Astrocyte (in vitro differentiated cells and primary cell): ENCODE measurements around the gene P4HA2. TPM values are rescaled to one million over a fixed set of nuclear protein-coding genes. Genes with fewer than 3 reads are reported as not detected.

Experiments
- DNase-seq: peaks from one replicate; pipeline ENCODE4 v3.0.0-alpha.2; 2010; ENCODE audit warnings: low read depth
- FAIRE-seq: peaks from 2 replicates; lab custom pipeline; 2011; peaks lifted over from hg19 to GRCh38; lab: Jason Lieb, UNC
- H2AFZ ChIP-seq: 2 replicates; pipeline ENCODE4 v1.6.0; 2012; ENCODE audit warnings: low read depth, low read length, inconsistent platforms
- H3K27ac ChIP-seq: 2 replicates; pipeline ENCODE4 v1.5.1; 2011; ENCODE audit warnings: low read depth, low read length, inconsistent platforms
- H3K27me3 ChIP-seq: 2 replicates; pipeline ENCODE4 v1.6.0; 2011; ENCODE audit warnings: low read length, inconsistent platforms; ENCODE audit not compliant: insufficient read depth
- H3K36me3 ChIP-seq: 2 replicates; pipeline ENCODE4 v1.5.1; 2011; ENCODE audit warnings: low read length, inconsistent platforms; ENCODE audit not compliant: insufficient read depth
- H3K4me1 ChIP-seq: 2 replicates; pipeline ENCODE4 v1.5.1; 2011; ENCODE audit warnings: low read length, inconsistent platforms; ENCODE audit not compliant: insufficient read depth
- H3K4me2 ChIP-seq: 2 replicates; pipeline ENCODE4 v1.6.0; 2012; ENCODE audit warnings: low read length, inconsistent platforms
- H3K4me3 ChIP-seq: 2 replicates; pipeline ENCODE4 v1.5.1; 2011; ENCODE audit warnings: low read depth, mild to moderate bottlenecking, low read length, inconsistent platforms; ENCODE audit not compliant: insufficient read depth
- H3K79me2 ChIP-seq: 2 replicates; pipeline ENCODE4 v1.6.0; 2012; ENCODE audit warnings: mild to moderate bottlenecking, low read length, inconsistent platforms; ENCODE audit not compliant: insufficient read depth
- H3K9ac ChIP-seq: 2 replicates; pipeline ENCODE4 v1.6.0; 2012; ENCODE audit warnings: mild to moderate bottlenecking, low read length, inconsistent platforms
- H3K9me3 ChIP-seq: 2 replicates; pipeline ENCODE4 v1.5.1; 2012; ENCODE audit warnings: low read depth, mild to moderate bottlenecking, low read length, inconsistent platforms; ENCODE audit not compliant: insufficient read depth
- H4K20me1 ChIP-seq: 2 replicates; pipeline ENCODE4 v1.6.0; 2012; ENCODE audit warnings: low read length, inconsistent platforms; ENCODE audit not compliant: insufficient read depth
- H3K27ac Mint-ChIP-seq: one replicate; pipeline ENCODE4 v1.8.0; 2021; ENCODE audit warnings: mild to moderate bottlenecking, mixed read lengths; ENCODE audit not compliant: unreplicated experiment
- H3K27me3 Mint-ChIP-seq: one replicate; pipeline ENCODE4 v1.8.0; 2021; ENCODE audit warnings: low read depth, mixed read lengths; ENCODE audit not compliant: unreplicated experiment
- H3K36me3 Mint-ChIP-seq: one replicate; pipeline ENCODE4 v1.8.0; 2021; ENCODE audit warnings: low read depth, mixed read lengths; ENCODE audit not compliant: unreplicated experiment
- H3K4me1 Mint-ChIP-seq: one replicate; pipeline ENCODE4 v1.8.0; 2021; ENCODE audit warnings: low read depth, mixed read lengths; ENCODE audit not compliant: unreplicated experiment
- H3K4me3 Mint-ChIP-seq: one replicate; pipeline ENCODE4 v1.8.0; 2021; ENCODE audit warnings: mild to moderate bottlenecking, moderate library complexity, mixed read lengths; ENCODE audit not compliant: unreplicated experiment
- H3K9me3 Mint-ChIP-seq: one replicate; pipeline ENCODE4 v1.8.0; 2021; ENCODE audit warnings: mild to moderate bottlenecking, mixed read lengths; ENCODE audit not compliant: unreplicated experiment
- EZH2 ChIP-seq: IDR thresholded peaks from 2 replicates; pipeline ENCODE4 v1.6.1; 2012; ENCODE audit warnings: mild to moderate bottlenecking, low read length, inconsistent platforms; ENCODE audit not compliant: insufficient read depth
- total RNA-seq: library from RNA; stranded (reverse); gene quantifications from 2 replicates; pipeline ENCODE4 v1.2.1, GENCODE V29; 2021
- TF ChIP-seq, protein P1 (sequence below): IDR thresholded peaks from 2 replicates; pipeline ENCODE4 v1.5.1; 2011; ENCODE audit warnings: low read depth, mild to moderate bottlenecking, inconsistent platforms, low read length, moderate library complexity; ENCODE audit not compliant: insufficient read depth

P4HA2 gene
- total RNA-seq, 1 donor from 2014 or later, result 214 TPM

DNA sequence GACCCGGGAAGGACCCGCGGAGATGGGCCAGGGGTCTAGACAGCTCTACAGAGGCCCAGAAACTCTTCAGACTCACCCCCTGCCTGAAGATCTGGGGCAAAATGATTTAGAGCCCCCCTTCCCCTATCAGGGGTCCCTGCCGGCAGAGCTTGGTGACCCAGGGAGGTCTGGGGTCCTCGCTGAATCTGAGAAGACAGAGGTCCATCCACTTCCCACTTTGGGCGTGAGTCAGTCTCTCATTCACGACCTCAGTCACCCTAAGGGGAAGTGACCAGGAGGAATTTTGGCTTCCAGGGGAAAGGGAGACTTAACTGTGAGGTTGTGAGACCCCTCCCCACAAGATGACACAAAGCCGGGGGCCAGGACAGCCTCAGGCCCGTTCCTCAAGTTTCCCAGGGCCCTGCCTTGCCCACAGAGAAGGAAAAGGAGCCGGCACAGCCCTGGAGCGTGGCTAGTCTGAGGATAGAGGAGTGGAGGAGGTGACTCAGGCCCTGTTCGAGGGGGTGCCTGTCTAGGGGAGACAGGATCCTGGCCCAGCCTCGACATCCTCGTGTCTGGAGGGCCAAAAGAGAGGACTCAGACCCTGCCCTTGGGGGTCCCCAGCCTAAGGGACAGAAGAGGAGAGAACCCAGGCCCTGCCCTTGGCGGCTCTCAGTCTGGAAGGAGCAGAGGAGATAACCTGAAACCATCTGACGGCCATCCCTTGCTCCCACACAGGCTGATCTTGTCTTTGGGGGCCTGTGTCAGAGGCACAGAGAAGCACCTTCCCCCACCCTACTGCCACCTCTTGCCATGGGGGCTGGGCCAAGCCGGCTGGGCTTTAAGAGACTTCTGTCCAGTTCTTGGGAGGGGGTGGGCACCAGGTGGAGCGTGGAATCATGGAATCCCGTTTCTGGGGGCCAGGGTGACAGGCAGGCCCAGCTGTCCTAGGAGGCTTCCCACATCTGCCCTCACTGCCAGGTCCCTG lies 30.7 kb upstream of the P4HA2 start:
- H2AFZ ChIP-seq, result peak overlapping the region; percentile 49
- H3K9ac ChIP-seq, result peak overlapping the region; percentile 100
- H3K27ac Mint-ChIP-seq, result peak overlapping the region; percentile 75

DNA sequence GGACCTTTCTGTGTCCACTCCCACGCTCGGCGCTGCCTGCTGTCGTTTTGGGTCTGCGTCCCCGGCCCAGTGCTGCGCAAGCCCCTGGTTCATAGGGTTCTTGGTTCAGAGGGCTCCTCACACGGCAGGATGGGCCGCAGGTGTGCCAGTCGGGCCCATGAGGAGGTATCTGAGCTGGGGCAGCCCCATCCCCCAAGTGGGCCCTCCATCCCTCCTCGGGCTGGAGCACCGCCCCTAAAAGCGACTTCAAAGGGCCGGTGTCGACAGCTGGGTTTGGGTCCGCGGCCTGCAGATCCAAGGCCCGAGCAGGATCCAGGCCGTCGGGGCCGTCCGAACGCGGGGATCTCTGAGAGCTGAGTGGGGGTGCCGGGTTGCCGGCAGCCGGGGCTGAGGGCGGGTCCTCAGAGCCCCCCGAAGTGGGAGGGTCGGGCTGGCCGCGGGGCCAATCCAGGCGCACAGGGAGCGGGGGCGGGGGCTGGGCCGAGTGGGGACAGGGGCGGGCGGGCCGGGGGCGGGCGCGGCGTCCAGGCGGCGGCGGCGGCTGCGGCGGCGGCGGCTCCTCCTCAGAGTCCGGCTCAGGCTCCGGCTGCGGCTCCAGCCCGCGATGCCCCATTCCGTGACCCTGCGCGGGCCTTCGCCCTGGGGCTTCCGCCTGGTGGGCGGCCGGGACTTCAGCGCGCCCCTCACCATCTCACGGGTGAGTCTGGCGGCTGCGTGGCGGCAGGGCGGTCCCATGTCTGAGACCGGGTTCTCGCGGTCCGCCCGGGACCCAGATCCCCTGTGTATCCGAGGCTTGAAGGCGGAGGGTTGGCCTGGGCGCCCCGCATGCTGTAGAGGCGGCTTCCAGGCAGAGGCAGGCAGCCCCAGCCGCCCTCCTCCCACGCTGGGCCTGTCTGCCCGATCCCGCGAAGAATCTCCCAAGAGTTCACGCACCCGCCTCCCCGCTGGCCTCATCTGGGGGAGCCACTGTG lies 29.8 kb upstream of the P4HA2 start, which contains the start of gene PDLIM4:
Gene PDLIM4 (plus strand): TSS at position 566 of the 971 bp plus-strand sequence. CDS start 39 bp downstream, at position 605.
- H3K79me2 ChIP-seq, result peaks cover 55% of the 10 kb centered on the region
- H4K20me1 ChIP-seq, result peaks cover 29% of the 10 kb centered on the region
- H3K9me3 ChIP-seq, result no peaks in the 10 kb centered on the region
- Mint-ChIP-seq H3K27ac (peak within 1 kb of the TSS; percentile 86), H3K27me3 (peaks cover 4% of the 10 kb centered on the region), H3K9me3 (peaks cover 3% of the 10 kb centered on the region), H3K36me3 (peaks cover 6% of the 10 kb centered on the region), H3K4me1 (peaks cover 30% of the 10 kb centered on the region), H3K4me3 (peak within 1 kb of the TSS; percentile 87)
- H3K9ac ChIP-seq, result peak within 1 kb of the TSS; percentile 100
- FAIRE-seq (no peak), DNase-seq (peak; percentile 25)
- H3K36me3 ChIP-seq, result peaks cover 6% of the 10 kb centered on the region
- TF ChIP-seq, protein P1, sequence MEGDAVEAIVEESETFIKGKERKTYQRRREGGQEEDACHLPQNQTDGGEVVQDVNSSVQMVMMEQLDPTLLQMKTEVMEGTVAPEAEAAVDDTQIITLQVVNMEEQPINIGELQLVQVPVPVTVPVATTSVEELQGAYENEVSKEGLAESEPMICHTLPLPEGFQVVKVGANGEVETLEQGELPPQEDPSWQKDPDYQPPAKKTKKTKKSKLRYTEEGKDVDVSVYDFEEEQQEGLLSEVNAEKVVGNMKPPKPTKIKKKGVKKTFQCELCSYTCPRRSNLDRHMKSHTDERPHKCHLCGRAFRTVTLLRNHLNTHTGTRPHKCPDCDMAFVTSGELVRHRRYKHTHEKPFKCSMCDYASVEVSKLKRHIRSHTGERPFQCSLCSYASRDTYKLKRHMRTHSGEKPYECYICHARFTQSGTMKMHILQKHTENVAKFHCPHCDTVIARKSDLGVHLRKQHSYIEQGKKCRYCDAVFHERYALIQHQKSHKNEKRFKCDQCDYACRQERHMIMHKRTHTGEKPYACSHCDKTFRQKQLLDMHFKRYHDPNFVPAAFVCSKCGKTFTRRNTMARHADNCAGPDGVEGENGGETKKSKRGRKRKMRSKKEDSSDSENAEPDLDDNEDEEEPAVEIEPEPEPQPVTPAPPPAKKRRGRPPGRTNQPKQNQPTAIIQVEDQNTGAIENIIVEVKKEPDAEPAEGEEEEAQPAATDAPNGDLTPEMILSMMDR, result no peak
- TF ChIP-seq EZH2, result no peak
- peak within 1 kb of the TSS; percentile 83 for H2AFZ ChIP-seq
- peaks cover 46% of the 10 kb centered on the region for H3K4me1 ChIP-seq
- peak within 1 kb of the TSS; percentile 89 for H3K4me3 ChIP-seq
- peak within 1 kb of the TSS; percentile 97 for H3K4me2 ChIP-seq
- H3K27ac ChIP-seq, result peak within 1 kb of the TSS; percentile 99
- H3K27me3 ChIP-seq, result no peaks in the 10 kb centered on the region

More for the DNA sequence above, 30.7 kb upstream of the P4HA2 start:
- Mint-ChIP-seq H3K27me3 (peaks cover 4% of the 10 kb centered on the region), H3K36me3 (peaks cover 6% of the 10 kb centered on the region), H3K9me3 (peaks cover 3% of the 10 kb centered on the region), H3K4me3 (peak overlapping the region; percentile 87), H3K4me1 (peaks cover 30% of the 10 kb centered on the region)
- peaks cover 55% of the 10 kb centered on the region for H3K4me1 ChIP-seq
- DNase-seq, result peak; percentile 50
- peaks cover 14% of the 10 kb centered on the region for H3K36me3 ChIP-seq
- H3K27ac ChIP-seq, result peak overlapping the region; percentile 99
- no peak for FAIRE-seq
- H3K4me2 ChIP-seq, result peak overlapping the region; percentile 97
- H3K79me2 ChIP-seq, result peaks cover 64% of the 10 kb centered on the region
- no peaks in the 10 kb centered on the region for H3K9me3 ChIP-seq
- no peaks in the 10 kb centered on the region for H3K27me3 ChIP-seq
- peaks cover 39% of the 10 kb centered on the region for H4K20me1 ChIP-seq
- H3K4me3 ChIP-seq, result peak overlapping the region; percentile 89
- no peak for TF ChIP-seq EZH2
- TF ChIP-seq, protein P1, result no peak
